Measurements from ENCODE around the gene TFF2. TPM values are rescaled to one million over a fixed set of nuclear protein-coding genes. Genes with fewer than 3 reads are reported as not detected.

Gene TFF2
- total RNA-seq, 1 experiment from 2014 or later, result 1.1 TPM

DNA sequence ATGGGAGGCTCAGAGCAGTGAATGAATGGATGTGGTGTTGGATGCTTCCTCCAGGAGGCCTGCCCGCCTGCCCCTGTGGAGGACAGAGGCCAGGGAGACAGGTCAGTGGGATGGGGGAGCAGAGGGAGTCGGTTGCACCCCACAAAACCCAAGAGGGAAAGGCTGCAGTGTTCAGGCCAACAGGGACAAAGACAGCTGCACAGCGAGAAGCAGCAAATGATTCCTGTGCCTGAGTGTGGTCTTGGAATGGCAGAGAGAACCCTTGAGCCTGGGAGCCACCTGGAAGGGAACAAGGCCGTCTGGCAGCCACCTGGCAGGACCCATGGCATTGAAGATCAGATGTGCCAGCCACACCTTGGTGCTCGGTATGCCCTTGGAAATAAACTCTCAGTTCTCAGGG is 43.7 kb downstream of the TFF2 start:
- H3K27ac ChIP-seq (ENCODE audit: low read length), result no peak overlapping the region
- intact Hi-C loops (cut with micrococcal nuclease; ENCODE audit: unreplicated experiment), result loop anchor here (2.0 kb wide), 1 partner anchor 144 kb away; no protein-coding TSS in a partner anchor

DNA sequence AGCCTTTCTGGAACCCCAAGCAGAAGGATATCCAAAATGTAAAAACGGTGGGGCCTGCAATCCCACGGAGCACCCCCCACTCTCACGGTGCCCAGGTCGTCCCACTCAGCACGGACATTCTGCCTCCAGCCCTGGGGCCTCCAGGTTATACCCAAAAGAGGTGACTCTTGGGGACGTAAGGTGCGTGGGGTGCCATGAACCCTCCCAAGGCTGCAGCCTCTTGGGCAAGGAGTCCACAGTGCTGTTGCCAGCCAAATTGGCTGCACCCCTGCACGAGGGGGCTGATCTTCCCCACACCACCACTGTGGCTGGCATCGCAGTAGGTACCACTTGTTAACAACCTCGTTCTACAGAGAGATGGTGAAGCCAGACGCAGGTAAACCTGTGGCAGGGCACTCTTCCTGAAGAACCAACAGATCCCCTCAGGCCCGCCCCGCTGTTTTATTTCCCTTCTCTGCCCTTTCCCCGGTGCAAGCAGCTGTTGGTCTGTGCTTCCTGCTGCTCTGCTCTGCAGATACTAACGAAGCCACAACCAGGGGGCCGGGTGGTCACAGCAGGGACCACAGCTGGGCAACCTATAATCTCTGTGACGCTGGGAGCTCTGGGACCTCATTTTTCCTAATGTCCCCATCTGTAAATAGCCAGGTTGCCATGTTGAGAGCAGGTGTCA is 44.3 kb downstream of the TFF2 start:
- H3K9me3 ChIP-seq (ENCODE audit: control insufficient read depth, insufficient read depth, low read depth, low read length), result no peaks in the 10 kb centered on the region
- POLR2A ChIA-PET, result no interaction called here
- no peak for TF ChIP-seq REST (IDR thresholded peaks at IDR 0.05; ENCODE audit: insufficient read depth in 1 of 2, low read depth in 2 of 2, low read length in 1 of 2)
- no peak for TF ChIP-seq TCF7L2 (IDR thresholded peaks at IDR 0.05; ENCODE audit: low read depth, low read length)
- TF ChIP-seq POLR2AphosphoS5 (IDR thresholded peaks at IDR 0.05; ENCODE audit: low read depth, low read length), result no peak
- no peak for TF ChIP-seq SIN3A (IDR thresholded peaks at IDR 0.05; ENCODE audit: borderline replicate concordance, insufficient read depth, low read depth, low read length)
- TF ChIP-seq, protein P1, sequence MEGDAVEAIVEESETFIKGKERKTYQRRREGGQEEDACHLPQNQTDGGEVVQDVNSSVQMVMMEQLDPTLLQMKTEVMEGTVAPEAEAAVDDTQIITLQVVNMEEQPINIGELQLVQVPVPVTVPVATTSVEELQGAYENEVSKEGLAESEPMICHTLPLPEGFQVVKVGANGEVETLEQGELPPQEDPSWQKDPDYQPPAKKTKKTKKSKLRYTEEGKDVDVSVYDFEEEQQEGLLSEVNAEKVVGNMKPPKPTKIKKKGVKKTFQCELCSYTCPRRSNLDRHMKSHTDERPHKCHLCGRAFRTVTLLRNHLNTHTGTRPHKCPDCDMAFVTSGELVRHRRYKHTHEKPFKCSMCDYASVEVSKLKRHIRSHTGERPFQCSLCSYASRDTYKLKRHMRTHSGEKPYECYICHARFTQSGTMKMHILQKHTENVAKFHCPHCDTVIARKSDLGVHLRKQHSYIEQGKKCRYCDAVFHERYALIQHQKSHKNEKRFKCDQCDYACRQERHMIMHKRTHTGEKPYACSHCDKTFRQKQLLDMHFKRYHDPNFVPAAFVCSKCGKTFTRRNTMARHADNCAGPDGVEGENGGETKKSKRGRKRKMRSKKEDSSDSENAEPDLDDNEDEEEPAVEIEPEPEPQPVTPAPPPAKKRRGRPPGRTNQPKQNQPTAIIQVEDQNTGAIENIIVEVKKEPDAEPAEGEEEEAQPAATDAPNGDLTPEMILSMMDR (IDR thresholded peaks at IDR 0.05), result no peak
- DNase-seq (ENCODE audit: low read depth, low spot score), result no peak
- no peak overlapping the region for H3K27ac ChIP-seq (ENCODE audit: low read length)
- no peaks in the 10 kb centered on the region for H3K27me3 ChIP-seq (ENCODE audit: control insufficient read depth, insufficient read depth, low read length)
- no peak overlapping the region for H3K4me3 ChIP-seq (ENCODE audit: low read depth in 2 of 2, low read length in 2 of 2)
- intact Hi-C loops (cut with micrococcal nuclease; ENCODE audit: unreplicated experiment), result loop anchor here (2.0 kb wide), 1 partner anchor 144 kb away; no protein-coding TSS in a partner anchor
- H3K36me3 ChIP-seq (ENCODE audit: control insufficient read depth, insufficient read depth, low read length), result no peaks in the 10 kb centered on the region
- CTCF ChIA-PET, result no interaction called here
- no TSS peak for BruUV-seq (replicated peaks)
- peaks cover 5% of the 10 kb centered on the region for H3K4me1 ChIP-seq (ENCODE audit: control insufficient read depth, insufficient read depth, low read length)
- in situ Hi-C loops (cut with HindIII; ENCODE audit: low pct_unique_long_range_greater_than_20kb, low sequenced_read_pairs), result no loop called here
- ATAC-seq, result no peak

More for the DNA sequence above, 43.7 kb downstream of the TFF2 start:
- no peaks in the 10 kb centered on the region for H3K9me3 ChIP-seq (ENCODE audit: control insufficient read depth, insufficient read depth, low read depth, low read length)
- no TSS peak for BruUV-seq (replicated peaks)
- H3K27me3 ChIP-seq (ENCODE audit: control insufficient read depth, insufficient read depth, low read length), result no peaks in the 10 kb centered on the region
- no peak for TF ChIP-seq POLR2AphosphoS5 (IDR thresholded peaks at IDR 0.05; ENCODE audit: low read depth, low read length)
- no peak for TF ChIP-seq TCF7L2 (IDR thresholded peaks at IDR 0.05; ENCODE audit: low read depth, low read length)
- no peak for TF ChIP-seq REST (IDR thresholded peaks at IDR 0.05; ENCODE audit: insufficient read depth in 1 of 2, low read depth in 2 of 2, low read length in 1 of 2)
- TF ChIP-seq SIN3A (IDR thresholded peaks at IDR 0.05; ENCODE audit: borderline replicate concordance, insufficient read depth, low read depth, low read length), result no peak
- TF ChIP-seq, protein P1 (IDR thresholded peaks at IDR 0.05), result no peak
- in situ Hi-C loops (cut with HindIII; ENCODE audit: low pct_unique_long_range_greater_than_20kb, low sequenced_read_pairs), result no loop called here
- CTCF ChIA-PET, result no interaction called here
- peaks cover 10% of the 10 kb centered on the region for H3K4me1 ChIP-seq (ENCODE audit: control insufficient read depth, insufficient read depth, low read length)
- H3K36me3 ChIP-seq (ENCODE audit: control insufficient read depth, insufficient read depth, low read length), result no peaks in the 10 kb centered on the region
- POLR2A ChIA-PET, result no interaction called here
- no peak for ATAC-seq
- DNase-seq (ENCODE audit: low read depth, low spot score), result no peak
- no peak overlapping the region for H3K4me3 ChIP-seq (ENCODE audit: low read depth in 2 of 2, low read length in 2 of 2)

Measured in Panc1 (cell line).